Activated naive CD4-positive, alpha-beta T cell treated with anti-CD3 and anti-CD28 coated beads, Interleukin-2, amount 10 ng/mL, durations not matched to agents 7 days and 5 days (primary cell): ENCODE measurements around the gene ZSCAN25.
A peak's percentile ranks its signal among the peaks of the same experiment; 100 is the strongest.
"Not testable (repeated sequence)": the region's sequence is repeated elsewhere in the genome, so short reads cannot be mapped to it uniquely, and the experiment has no call there.

Experiments used
- CTCF ChIA-PET: fragments of 350-600 bp; sonication (Branson Sonifier 250); formaldehyde crosslinking; loops from one replicate; lab custom pipeline; 2021; ENCODE audit warnings: antibody characterized with exemption; lab: Charles Lee
- DNase-seq: peaks from one replicate; pipeline ENCODE4 v3.0.0-alpha.2; 2020
- H3K27ac Mint-ChIP-seq: one replicate; pipeline ENCODE4 v1.8.0; 2021; ENCODE audit warnings: mild to moderate bottlenecking, moderate library complexity, mixed read lengths
- H3K27me3 Mint-ChIP-seq: one replicate; pipeline ENCODE4 v1.8.0; 2021; ENCODE audit warnings: mild to moderate bottlenecking, mixed read lengths
- H3K36me3 Mint-ChIP-seq: one replicate; pipeline ENCODE4 v1.8.0; 2021; ENCODE audit warnings: mixed read lengths
- H3K4me1 Mint-ChIP-seq: one replicate; pipeline ENCODE4 v1.8.0; 2021; ENCODE audit warnings: mixed read lengths
- H3K4me3 Mint-ChIP-seq: one replicate; pipeline ENCODE4 v1.8.0; 2021; ENCODE audit warnings: mild to moderate bottlenecking, moderate library complexity, mixed read lengths
- H3K9me3 Mint-ChIP-seq: one replicate; pipeline ENCODE4 v1.8.0; 2021; ENCODE audit warnings: mixed read lengths

ZSCAN25 gene

DNA sequence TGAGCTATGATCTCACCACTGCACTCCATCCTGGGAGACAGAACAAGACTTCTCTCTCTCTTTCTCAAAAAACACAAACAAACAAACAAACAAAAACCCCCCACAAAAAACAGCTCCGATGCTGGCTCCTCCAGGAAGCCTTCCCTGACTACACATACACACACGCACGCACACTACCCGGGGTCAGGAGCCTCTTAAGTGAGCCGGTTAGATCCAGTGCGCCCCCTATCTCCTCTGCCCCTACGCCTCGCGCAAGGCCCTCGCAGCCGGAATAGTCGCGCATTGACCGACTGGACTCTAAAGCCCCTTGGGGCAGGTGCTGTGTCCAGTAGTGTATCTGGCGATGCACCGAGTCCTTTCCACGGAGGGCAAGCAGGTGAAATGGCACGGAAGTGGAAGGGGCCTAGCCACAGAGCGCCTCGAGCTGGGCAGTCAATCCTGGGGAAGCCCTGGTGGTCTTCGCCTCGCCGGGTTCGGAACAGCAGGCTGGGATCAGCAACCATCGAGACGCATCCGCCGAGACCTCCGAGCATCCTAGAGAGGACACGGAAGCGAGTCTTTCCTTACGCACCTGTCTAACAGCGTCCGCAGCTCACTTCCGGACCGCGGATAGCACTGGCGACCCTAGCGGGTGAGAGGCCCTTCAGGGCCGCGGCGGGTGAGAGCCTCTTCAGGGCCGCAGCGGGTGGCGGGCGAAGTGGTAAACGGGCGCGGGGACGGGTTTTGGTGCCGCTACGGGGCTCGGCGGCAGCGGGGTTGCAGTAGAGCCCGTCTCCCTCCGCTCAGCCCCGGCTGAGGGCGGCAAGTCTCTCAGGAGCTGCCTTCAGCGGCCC is at the start of gene ZSCAN25:
Gene ZSCAN25, plus strand, starts transcription at position 588 of the 833 bp plus-strand sequence. CDS start 2,661 bp downstream, outside the sequence.
- CTCF ChIA-PET, result interaction anchor here (0.6 to 1.7 kb wide), 3 partner anchors 11 to 136 kb away, joined by 3 to 5 read pairs (median 3); no protein-coding TSS in a partner anchor
- Mint-ChIP-seq H3K9me3 (no peaks in the 10 kb centered on the region), H3K4me3 (peak within 1 kb of the TSS; percentile 97), H3K4me1 (peaks cover 60% of the 10 kb centered on the region), H3K27ac (peak within 1 kb of the TSS; percentile 95), H3K36me3 (peaks cover 45% of the 10 kb centered on the region), H3K27me3 (peaks cover 8% of the 10 kb centered on the region)
- peak; percentile 91 for DNase-seq

DNA sequence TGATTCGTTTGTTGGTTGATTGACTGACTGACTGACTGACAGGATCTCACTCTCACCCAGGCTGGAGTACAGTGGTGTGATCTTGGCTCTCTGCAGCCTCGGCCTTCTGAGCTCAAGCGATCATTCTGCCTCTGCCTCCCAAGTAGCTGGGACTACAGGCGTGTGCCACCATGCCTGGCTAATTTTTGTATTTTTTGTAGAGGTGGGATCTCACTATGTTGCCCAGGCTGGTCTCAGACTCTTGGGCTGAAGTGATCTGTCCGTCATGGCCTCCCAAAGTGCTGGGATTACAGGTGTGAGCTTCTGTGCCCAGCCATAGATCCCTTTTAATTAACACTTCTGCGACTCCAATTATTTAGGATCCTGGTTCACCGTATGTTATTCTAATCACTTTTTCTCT is 48.0 kb upstream of the ZSCAN25 start:
- peaks cover 62% of the 10 kb centered on the region for H3K36me3 Mint-ChIP-seq
- H3K27me3 Mint-ChIP-seq, H3K4me3 Mint-ChIP-seq, CTCF ChIA-PET, H3K27ac Mint-ChIP-seq, H3K4me1 Mint-ChIP-seq, DNase-seq, H3K9me3 Mint-ChIP-seq: not testable (repeated sequence)

DNA sequence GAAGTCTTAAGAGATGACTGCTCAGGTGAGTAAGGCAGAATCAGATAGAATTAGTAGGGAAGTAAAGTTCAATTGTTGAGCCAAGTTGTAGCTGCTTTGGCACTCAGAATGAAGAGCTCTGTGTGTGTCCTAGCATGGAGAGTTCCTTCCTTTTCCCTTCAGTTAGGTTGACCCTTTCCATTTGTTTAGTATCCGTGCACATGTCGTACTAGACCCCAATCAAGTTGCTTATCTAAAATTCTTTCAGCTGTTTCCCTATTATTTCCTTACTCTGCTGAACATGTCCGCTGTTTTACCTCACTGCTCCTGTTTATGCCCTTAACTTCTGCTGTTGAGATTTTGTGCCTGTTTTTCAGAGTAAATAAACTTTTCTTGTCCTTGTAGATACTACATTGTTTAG is 45.0 kb upstream of the ZSCAN25 start:
- Mint-ChIP-seq H3K4me1 (no peaks in the 10 kb centered on the region), H3K4me3 (no peak overlapping the region), H3K9me3 (no peaks in the 10 kb centered on the region), H3K27me3 (no peaks in the 10 kb centered on the region), H3K36me3 (peaks cover 44% of the 10 kb centered on the region), H3K27ac (no peak overlapping the region)
- CTCF ChIA-PET, result no interaction called here
- DNase-seq, result no peak

DNA sequence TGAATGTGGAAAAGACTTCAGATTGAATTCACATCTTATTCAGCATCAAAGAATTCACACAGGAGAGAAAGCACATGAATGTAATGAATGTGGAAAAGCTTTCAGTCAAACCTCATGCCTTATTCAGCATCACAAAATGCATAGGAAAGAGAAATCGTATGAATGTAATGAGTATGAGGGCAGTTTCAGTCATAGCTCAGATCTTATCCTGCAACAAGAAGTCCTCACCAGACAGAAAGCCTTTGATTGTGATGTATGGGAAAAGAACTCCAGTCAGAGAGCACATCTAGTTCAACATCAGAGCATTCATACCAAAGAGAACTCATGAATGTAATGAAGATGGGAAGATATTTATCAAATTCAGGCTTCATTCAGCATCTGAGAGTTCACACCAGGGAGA is 43.5 kb upstream of the ZSCAN25 start:
- CTCF ChIA-PET, result interaction anchor here (1.0 kb wide), 1 partner anchor 35 kb away, joined by 3 read pairs; no protein-coding TSS in a partner anchor

DNA sequence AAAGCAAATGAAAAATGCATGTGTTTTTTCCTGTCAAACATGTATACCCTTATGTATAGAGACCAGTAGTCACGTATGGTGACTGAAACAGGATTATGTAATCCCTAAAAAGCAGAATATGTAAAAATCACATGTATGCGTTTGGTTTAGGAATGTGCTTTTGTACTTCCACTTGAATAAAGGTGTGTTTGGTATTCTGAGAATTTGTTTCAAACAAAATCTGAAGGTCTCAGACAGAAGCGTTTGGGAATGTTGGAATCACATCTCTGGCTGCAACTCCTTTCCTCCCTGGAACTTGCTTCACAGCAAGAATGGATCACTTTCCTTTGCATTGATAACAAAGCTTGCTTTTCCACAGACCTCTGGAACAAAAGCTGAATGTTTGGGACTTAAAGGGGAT is 40.5 kb upstream of the ZSCAN25 start:
- no peak for DNase-seq
- Mint-ChIP-seq H3K36me3 (peaks cover 26% of the 10 kb centered on the region), H3K9me3 (no peaks in the 10 kb centered on the region), H3K27ac (no peak overlapping the region), H3K4me1 (peaks cover 17% of the 10 kb centered on the region), H3K4me3 (no peak overlapping the region), H3K27me3 (peaks cover 9% of the 10 kb centered on the region)
- CTCF ChIA-PET, result no interaction called here

More for the DNA sequence above, 43.5 kb upstream of the ZSCAN25 start:
- peaks cover 44% of the 10 kb centered on the region for H3K36me3 Mint-ChIP-seq
- H3K9me3 Mint-ChIP-seq, result no peaks in the 10 kb centered on the region
- no peak for DNase-seq
- no peaks in the 10 kb centered on the region for H3K27me3 Mint-ChIP-seq
- no peaks in the 10 kb centered on the region for H3K4me1 Mint-ChIP-seq
- no peak overlapping the region for H3K27ac Mint-ChIP-seq
- H3K4me3 Mint-ChIP-seq, result no peak overlapping the region

DNA sequence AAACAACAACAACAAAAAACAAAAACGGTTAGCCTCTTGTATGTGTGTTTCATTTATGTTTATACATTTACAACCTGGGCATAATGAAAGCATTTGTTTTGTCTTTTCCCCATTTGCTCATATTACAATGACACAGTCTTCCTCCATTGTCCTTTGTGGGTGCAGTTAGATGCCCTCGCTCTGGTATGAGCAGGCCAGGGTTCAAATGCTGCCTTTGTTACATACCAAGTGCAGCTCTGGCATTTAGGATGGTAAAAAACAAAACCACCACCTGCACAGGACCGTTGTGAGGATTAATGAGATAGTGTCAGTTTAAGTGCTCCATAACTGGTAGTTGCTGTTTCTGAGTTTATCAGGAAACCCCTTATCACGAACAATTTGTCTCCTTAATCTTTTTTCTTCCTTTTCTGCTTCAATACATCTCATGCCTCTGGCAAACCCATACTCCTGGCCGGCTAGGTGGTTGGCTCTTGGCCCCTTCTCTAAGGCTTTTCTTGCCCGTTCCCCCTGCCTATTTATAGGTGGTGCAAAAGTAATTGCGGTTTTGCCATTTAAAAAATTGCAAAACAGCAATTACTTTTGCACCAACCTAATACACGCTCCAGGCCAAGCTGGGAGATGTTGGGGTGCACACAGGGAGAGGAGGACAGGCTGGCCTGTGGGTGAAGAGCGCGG is 37.3 kb upstream of the ZSCAN25 start:
- Mint-ChIP-seq H3K36me3 (no peaks in the 10 kb centered on the region), H3K4me3 (peak overlapping the region; percentile 67), H3K27me3 (peaks cover 13% of the 10 kb centered on the region), H3K27ac (no peak overlapping the region), H3K9me3 (no peaks in the 10 kb centered on the region), H3K4me1 (peaks cover 17% of the 10 kb centered on the region)
- DNase-seq, result no peak
- CTCF ChIA-PET, result no interaction called here

DNA sequence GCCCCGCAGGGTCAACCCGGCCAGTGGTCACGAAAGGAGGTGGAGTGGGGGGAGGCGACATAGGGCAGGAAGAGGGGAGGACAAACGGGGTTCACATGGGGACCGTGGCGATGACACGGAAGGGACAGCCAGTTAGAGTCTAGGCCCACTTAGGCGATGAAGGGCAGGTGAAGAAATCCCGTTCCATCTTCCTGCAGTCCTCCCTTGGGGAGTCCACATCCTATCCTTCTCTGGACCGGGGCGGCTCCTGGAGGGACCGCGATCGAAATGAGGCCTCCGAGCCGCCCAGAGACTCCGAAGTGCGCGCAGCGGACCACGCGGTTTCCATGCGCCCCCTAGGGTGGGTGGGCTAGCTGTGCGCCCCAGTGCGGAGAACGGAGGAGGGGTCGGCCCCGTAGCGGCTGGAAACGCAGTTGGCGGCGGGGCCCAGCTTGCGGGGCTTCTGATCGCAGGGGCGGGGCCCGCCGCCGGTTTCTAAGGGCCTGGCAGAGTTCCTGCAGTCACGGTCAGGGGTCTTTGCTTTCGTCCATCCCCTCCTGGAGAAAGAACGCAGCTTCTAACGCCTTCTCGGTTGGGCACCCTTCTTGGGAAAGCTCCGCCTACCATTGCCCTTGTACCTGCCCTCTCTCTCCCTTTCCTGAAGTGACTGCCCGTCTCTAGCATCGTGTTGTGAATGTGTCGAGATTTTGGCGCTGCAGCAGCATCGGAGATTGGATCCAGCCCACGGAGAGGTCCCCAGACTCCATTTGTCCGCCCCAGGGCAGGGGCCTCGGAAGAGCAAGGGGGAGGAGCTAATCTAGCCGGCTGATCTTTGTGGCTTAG is 36.6 kb upstream of the ZSCAN25 start:
- Mint-ChIP-seq H3K27ac (no peak overlapping the region), H3K9me3 (no peaks in the 10 kb centered on the region), H3K36me3 (no peaks in the 10 kb centered on the region), H3K4me3 (peak overlapping the region; percentile 67), H3K27me3 (peaks cover 17% of the 10 kb centered on the region), H3K4me1 (peaks cover 17% of the 10 kb centered on the region)
- DNase-seq, result peak; percentile 57
- CTCF ChIA-PET, result interaction anchor here (0.7 to 0.8 kb wide), 2 partner anchors 23 to 120 kb away, joined by 3 read pairs; no protein-coding TSS in a partner anchor

DNA sequence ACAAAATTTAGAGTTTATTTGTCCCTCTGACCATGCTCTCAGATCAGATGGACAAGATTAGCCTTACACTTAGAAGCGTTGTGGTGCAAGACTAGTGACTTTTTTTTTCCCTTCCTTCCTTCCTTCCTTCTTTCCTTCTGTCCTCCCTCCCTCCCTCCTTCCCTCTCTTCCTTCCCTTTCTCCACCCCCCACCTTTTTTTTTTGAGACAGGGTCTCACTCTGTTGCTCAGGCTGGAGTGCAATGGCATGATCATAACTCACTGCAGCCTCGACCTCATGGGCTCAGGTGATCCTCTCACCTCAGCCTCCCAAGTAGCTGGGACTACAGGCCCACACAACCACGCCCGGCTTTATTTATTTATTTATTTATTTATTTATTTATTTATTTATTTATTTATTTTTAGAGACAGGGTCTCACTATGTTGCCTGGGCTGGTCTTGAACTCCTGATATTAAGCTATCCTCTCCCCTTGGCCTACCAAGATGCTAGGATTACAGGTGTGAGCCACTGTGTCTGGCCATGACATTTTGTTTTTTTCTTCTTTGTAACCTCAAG is 35.9 kb upstream of the ZSCAN25 start:
- Mint-ChIP-seq H3K4me3 (peak overlapping the region; percentile 67), H3K4me1 (peaks cover 17% of the 10 kb centered on the region), H3K27me3 (peaks cover 17% of the 10 kb centered on the region)
- H3K36me3 Mint-ChIP-seq, DNase-seq, H3K27ac Mint-ChIP-seq, H3K9me3 Mint-ChIP-seq: not testable (repeated sequence)
- CTCF ChIA-PET, result interaction anchor here (0.7 to 0.8 kb wide), 2 partner anchors 23 to 121 kb away, joined by 3 read pairs; no protein-coding TSS in a partner anchor

DNA sequence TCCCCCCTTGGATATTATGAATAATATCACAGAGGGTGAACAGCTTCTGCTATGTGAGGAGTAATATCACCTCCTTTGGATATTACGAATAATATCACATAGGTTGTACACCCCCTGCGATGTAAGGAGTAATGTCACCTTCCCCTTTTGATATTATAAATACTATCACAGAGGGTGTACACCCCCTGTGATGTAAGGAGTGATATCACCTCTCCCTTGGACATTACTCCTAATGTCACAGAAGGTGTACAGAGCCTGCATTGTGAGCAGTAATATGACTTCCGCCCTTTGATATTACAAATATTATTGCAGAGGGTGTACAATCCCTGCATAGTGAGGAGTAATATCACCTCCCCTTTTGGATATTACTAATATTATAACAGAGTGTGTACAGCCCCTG is 27.9 kb upstream of the ZSCAN25 start:
- no peak overlapping the region for H3K4me3 Mint-ChIP-seq
- H3K4me1 Mint-ChIP-seq, result no peaks in the 10 kb centered on the region
- H3K36me3 Mint-ChIP-seq, result no peaks in the 10 kb centered on the region
- H3K9me3 Mint-ChIP-seq, result no peaks in the 10 kb centered on the region
- peaks cover 4% of the 10 kb centered on the region for H3K27me3 Mint-ChIP-seq
- CTCF ChIA-PET, result no interaction called here
- no peak for DNase-seq
- no peak overlapping the region for H3K27ac Mint-ChIP-seq

DNA sequence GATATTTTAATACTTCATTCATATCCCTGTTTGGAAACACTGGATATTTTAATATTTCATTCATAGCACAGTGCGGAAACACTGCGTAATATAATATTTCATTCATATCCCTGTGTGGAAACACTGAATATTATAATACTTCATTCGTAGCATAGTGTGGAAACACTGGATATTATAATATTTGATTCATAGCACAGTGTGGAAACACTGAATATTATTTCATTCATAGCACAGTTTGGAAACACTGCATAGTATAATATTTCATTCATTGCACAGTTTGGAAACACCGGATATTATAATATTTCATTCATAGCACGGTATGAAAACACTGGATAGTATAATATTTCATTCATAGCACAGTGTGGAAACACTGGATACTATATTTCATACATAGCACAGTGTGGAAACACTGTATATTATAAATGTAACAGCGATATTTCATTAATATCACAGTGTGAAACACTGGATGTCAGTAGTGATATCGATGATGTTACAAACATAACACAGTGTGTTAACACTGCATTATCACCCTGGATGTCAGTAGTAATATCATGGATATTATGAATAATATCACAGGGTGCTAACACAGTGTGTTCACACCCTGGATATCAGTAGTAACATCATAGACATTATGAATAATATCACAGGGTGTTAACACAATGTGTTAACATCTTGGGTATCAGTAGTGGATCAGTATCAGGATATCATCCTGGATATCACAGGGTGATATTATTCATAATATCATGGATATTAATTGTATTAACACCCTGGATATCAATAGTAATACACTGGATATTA is 21.6 kb upstream of the ZSCAN25 start:
- no peak for DNase-seq
- Mint-ChIP-seq H3K9me3 (no peaks in the 10 kb centered on the region), H3K27me3 (no peaks in the 10 kb centered on the region), H3K4me1 (no peaks in the 10 kb centered on the region), H3K36me3 (no peaks in the 10 kb centered on the region), H3K4me3 (no peak overlapping the region), H3K27ac (no peak overlapping the region)
- CTCF ChIA-PET, result no interaction called here

DNA sequence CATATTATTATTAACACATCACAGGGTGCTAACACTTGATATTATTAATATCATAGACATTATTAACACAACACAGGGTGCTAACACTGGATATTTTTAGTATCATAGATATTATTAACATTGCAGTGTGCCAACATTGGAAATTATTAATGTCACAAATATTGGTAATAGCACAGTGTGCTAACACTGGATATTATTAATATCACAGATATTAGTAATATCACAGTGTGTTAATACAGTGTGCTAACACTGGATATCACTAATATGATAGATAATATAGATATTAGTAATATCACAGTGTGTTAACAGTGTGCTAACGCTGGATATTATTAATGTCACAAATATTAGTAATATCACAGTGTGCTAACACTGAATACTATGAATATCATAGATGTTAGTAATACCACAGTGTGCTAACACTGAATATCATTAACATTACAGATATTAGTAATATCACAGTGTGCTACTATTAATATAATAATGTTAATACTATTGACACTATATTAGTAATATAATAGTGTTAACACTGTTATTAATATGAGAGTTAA is 20.3 kb upstream of the ZSCAN25 start:
- H3K36me3 Mint-ChIP-seq, result no peaks in the 10 kb centered on the region
- no peak for DNase-seq
- CTCF ChIA-PET, result no interaction called here
- H3K27ac Mint-ChIP-seq, result no peak overlapping the region
- no peaks in the 10 kb centered on the region for H3K4me1 Mint-ChIP-seq
- no peaks in the 10 kb centered on the region for H3K27me3 Mint-ChIP-seq
- no peak overlapping the region for H3K4me3 Mint-ChIP-seq
- no peaks in the 10 kb centered on the region for H3K9me3 Mint-ChIP-seq

DNA sequence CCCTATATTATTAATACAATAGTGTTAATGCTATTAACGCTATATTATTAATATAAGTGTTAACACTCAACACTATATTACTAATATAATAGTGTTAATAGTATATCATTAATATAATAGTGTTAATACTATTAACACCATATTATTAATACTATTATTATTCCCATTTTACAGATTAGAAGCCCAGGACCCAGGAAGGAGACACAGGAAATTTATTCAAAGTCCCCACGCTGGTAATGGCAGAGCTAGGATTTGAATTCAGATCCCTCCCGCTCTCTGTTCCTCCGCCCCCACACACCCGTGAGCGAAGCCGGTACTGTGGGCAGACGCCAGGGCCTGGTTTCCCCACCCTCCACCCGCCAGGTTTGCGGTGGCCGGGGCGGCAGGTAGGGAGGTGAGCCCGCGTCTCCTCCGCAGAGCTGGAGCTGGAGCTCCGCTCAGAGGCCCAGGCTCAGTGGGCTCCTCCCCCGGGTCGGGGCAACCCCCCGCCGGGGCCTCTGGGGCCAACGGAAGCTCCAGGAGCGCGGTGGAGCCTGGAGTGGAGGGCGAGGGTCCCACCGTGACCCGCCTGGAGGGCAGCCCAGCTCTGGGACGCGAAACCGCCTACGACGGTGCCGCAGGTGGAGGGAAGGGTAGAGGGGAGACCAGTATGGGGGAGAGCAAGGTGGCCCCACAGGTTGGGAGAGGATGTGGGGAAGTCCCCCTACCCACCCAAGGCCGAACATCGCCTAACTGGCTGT is 18.8 kb upstream of the ZSCAN25 start, which contains the start of gene TMEM225B:
Gene TMEM225B, plus strand, starts transcription at position 506 of the 740 bp plus-strand sequence. CDS start 6,122 bp downstream, outside the sequence.
- Mint-ChIP-seq H3K4me1 (peaks cover 5% of the 10 kb centered on the region), H3K27ac (no peak within 1 kb of the TSS), H3K4me3 (no peak within 1 kb of the TSS), H3K9me3 (no peaks in the 10 kb centered on the region), H3K27me3 (no peaks in the 10 kb centered on the region), H3K36me3 (no peaks in the 10 kb centered on the region)
- CTCF ChIA-PET, result no interaction called here
- DNase-seq, result peak; percentile 77
